AG09319 (cell line): Measurements from ENCODE around the gene PROCA1.
A peak's percentile ranks its signal among the peaks of the same experiment; 100 is the strongest.

Experiments
- DNase-seq: peaks from one replicate; pipeline ENCODE4 v3.0.0-alpha.2; 2010; ENCODE audit warnings: low read depth; ENCODE audit errors: extremely low read depth
- CTCF ChIP-seq: IDR thresholded peaks from 2 replicates; pipeline ENCODE4 v1.5.1; 2011; ENCODE audit warnings: low read depth, mild to moderate bottlenecking, inconsistent platforms, low read length, moderate library complexity

Gene PROCA1

GRCh38 chr17:28714281-28714680 lies 2.6 kb upstream of the PROCA1 start:
- no peak for DNase-seq
- TF ChIP-seq CTCF: no peak

GRCh38 chr17:28712705-28713415 lies 1.2 kb upstream of the PROCA1 start:
- no peak for DNase-seq

GRCh38 chr17:28712032-28712704 lies 480 bp upstream of the PROCA1 start:
- DNase-seq: no peak
- no peak for TF ChIP-seq CTCF

More at GRCh38 chr17:28712705-28713415, 1.2 kb upstream of the PROCA1 start:
- TF ChIP-seq CTCF: no peak

GRCh38 chr17:28710861-28711722 lies 596 bp downstream of the PROCA1 start:
- peak; percentile 75 for DNase-seq
- no peak for TF ChIP-seq CTCF

GRCh38 chr17:28707339-28707720 lies 4.4 kb downstream of the PROCA1 start:
- TF ChIP-seq CTCF: no peak
- no peak for DNase-seq

DNA sequence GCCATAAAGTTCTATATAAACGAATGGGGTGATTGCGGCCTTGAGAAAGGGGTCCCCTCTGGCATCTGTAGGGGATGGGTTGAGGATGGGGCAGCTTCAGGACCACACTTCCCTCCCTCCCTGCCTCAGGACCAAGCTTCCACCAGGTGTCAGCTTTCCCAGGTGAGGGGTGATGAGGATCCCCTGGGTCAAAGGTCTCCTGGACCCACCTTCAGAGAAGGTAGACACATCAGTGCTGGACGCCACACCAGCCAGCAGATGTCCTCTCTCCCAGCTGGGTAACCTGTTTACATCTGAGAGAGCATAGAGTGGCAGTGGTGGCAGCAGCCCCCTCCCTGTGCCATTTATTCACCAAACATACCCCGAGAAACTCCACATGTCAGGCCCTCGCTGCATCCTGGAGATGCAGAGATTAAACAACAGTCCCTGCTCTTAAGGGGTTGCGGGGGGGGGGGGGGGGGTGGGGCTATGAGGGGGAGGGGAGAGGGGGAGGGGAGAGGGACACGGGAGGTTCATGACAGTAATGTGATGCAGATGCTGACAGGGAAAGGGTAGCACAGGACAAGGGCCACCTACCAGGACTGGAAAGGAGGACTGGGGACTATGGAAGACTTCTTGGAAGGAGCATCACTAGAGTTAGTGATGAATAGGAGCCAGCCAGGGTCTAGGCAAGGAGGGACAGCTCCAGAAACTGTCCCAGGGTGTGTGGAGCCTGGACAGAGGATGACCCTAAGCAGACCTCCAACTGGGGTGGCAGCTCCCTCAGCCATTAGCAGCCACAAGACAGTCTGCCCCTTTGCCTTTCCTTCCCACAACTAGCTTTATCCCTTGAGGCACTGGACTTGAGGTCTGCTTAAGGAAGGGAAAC lies 5.0 kb downstream of the PROCA1 start:
- DNase-seq: no peak
- TF ChIP-seq CTCF: no peak
